GM19438 (cell line): ENCODE data around the gene OSBPL1A.
"Not testable (repeated sequence)": the region's sequence is repeated elsewhere in the genome, so short reads cannot be mapped to it uniquely, and the experiment has no call there.

ENCODE experiments used
- ATAC-seq: cut with Tn5 transposase; IDR thresholded peaks from one replicate; pipeline ENCODE4 v1.9.1; 2021; ENCODE audit warnings: low read depth; ENCODE audit not compliant: unreplicated experiment

The OSBPL1A gene

GRCh38 chr18:24189664-24190346 lies 207.8 kb downstream of the OSBPL1A start:
- ATAC-seq = no peak

- peak; percentile 85 for ATAC-seq
Observed at GRCh38 chr18:24189007-24189528, 208.6 kb downstream of the OSBPL1A start.

GRCh38 chr18:24188120-24188519 lies 209.5 kb downstream of the OSBPL1A start:
- ATAC-seq = no peak

GRCh38 chr18:24187689-24188088 lies 209.9 kb downstream of the OSBPL1A start:
- no peak for ATAC-seq

DNA sequence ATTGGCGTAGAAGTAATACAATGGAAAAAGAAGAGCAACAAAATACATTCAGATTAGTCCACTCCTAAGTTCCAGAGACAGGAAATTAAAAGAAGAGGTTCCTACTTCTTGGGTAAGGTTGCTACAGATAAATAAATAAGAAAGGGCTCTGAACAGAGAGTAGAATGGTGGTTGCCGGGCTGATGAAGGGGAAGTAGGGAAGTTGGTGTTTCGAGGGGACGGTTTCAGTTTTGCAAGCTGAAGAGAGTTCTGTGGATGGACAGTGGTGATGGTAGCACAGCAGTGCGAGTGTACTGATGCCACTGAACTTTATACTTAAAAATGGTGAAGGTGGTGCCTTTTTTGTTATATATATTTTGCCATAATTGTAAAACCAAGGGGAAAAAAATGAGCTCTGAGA lies 210.6 kb downstream of the OSBPL1A start:
- no peak for ATAC-seq

GRCh38 chr18:24185805-24186204 lies 211.8 kb downstream of the OSBPL1A start:
- ATAC-seq = no peak

- ATAC-seq = no peak
Observed at GRCh38 chr18:24181806-24182205, 215.8 kb downstream of the OSBPL1A start.

GRCh38 chr18:24180048-24180447 lies 217.6 kb downstream of the OSBPL1A start:
- ATAC-seq = no peak

- no peak for ATAC-seq
Observed at GRCh38 chr18:24177499-24178133, 220.0 kb downstream of the OSBPL1A start.

DNA sequence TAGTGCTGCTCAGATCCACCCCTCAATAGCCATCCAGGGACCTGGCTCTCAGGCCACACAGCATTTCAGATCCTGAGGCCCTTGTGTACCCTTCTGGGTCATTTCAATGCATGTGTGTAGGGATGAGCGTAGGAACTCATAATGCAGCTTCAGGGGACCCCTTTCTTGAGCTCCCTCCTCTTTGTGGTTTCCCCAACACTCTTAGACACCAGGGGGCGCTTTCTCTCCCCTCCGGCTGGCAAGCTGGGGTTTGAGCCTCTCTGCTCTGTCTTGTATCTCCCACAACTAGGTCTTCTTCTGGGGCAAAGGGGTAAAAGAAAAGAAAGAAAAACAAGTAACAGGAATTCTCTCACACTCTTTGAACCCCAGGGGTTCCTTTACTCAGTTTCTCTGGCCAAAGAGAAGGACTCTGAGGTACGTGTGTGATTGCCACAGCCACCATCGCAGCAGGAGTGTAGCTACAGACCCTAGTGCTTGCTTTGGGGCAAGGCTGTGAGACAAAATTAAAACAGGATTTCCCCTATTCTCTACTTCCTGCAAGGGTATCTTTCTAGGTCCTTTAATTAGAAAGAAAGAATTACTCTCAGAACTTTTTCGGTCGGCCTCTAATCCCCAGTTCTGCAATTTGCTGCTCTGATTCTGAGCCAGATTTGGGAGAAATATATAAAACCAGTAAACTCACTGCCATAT lies 220.8 kb downstream of the OSBPL1A start:
- peak; percentile 85 for ATAC-seq

GRCh38 chr18:24173997-24174396 lies 223.6 kb downstream of the OSBPL1A start:
- no peak for ATAC-seq

DNA sequence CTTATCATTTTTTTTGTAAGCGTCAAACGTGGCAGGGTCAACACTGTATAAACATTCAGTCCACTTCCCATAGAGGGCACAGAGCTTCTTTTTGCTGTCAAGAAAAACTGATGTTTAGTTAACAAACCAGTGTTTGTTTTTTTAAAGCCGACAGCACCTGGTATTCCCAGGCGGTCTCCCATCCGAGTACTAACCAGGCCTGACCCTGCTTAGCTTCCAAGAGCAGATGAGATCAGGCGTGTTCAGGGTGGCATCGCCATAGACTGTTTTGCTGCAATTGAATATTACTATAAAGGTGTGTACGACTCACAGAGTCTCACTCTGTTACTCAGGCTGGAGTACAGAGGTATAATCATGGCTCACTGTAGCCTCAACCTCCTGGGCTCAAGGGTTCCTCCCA lies 227.3 kb downstream of the OSBPL1A start:
- ATAC-seq = no peak

DNA sequence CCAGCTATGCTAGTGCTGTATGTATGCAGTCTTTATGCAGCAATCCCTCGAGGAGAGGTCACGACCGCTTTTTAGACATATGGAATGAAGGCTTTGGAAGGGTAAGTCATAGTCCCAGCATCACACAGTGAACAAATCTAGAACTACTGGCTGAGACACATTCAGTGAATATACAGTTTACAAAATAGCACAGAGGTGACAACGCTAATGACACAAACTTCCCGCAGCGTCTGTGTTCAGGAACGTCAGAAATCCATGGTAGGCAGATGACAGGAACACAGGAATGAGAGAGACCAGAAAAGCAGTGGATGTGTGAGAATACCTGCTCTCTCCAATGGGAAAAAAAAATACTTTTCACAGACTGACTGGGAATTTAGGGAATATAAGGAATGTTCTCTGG lies 229.1 kb downstream of the OSBPL1A start:
- ATAC-seq = no peak

- ATAC-seq = no peak
Observed at GRCh38 chr18:24161304-24161703, 236.3 kb downstream of the OSBPL1A start.

DNA sequence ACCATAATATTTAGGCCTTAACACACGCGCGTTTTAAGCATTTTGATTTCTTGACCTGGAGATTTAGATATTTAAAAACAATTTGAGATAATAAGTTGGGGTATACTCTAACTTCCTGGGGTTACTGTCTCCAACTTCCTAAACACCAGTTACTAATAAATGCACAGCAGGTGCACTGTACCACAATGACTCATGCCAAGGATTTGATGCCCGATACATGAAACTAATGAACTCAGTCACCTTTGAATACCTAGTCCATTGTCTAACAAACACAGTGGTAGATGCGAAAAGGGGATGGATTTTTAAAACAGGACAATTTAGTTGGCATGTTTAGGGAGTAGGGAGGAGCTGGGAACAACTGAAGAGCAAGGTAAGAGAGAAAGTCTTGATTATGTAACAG lies 237.5 kb downstream of the OSBPL1A start:
- ATAC-seq = no peak

DNA sequence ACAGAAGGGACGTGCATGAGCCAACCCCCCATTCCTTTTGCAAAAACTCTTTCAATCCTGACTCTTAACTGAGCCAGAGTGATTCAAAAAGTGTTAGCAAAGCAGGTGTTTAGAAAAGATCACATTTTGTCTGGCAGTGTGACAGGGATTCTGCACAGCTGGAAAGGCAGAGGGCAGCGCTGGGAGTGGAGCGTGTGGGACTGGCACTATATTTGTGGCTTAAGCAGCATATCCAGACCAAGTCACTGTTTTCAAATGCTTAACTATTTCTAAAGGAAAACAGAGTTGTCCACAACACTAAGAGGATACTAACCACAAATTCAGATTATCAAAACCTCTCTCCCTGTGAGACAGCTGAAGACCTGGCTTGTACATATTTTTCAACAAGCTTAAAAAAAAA lies 239.8 kb downstream of the OSBPL1A start:
- ATAC-seq = no peak

GRCh38 chr18:24153397-24153796 lies 244.2 kb downstream of the OSBPL1A start:
- ATAC-seq = no peak

DNA sequence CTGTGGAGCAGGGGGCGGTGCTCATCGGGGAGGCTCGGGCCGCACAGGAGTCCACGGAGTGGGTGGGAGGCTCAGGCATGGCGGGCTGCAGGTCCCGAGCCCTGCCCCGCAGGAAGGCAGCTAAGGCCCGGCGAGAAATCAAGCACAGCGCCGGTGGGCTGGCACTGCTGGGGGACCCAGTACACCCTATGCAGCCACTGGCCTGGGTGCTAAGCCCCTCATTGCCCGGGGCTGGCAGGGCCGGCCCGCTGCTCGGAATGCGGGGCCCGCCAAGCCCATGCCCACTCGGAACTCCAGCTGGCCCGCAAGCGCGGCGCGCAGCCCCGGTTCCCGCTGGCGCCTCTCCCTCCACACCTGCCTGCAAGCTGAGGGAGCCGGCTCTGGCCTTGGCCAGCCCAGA lies 248.0 kb downstream of the OSBPL1A start:
- ATAC-seq = not testable (repeated sequence)

DNA sequence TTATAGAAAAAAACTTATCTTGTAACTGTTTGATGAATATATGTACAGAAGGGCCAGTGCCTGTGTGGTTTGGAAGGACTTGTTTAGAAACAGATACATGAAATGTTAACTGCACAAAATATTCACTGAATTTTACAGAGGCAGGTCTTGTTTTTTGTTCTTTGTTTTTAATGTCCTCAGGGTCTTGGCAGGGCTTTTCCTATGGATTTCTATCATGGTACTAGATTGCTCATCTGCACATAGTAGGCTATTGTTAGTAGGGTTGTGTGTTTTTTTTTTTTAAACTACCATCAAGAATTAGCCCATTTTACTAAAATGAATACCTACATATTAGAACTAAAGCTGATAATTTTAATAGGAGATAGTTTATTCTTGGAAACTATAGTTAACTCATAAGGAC lies 255.2 kb downstream of the OSBPL1A start:
- ATAC-seq = no peak

DNA sequence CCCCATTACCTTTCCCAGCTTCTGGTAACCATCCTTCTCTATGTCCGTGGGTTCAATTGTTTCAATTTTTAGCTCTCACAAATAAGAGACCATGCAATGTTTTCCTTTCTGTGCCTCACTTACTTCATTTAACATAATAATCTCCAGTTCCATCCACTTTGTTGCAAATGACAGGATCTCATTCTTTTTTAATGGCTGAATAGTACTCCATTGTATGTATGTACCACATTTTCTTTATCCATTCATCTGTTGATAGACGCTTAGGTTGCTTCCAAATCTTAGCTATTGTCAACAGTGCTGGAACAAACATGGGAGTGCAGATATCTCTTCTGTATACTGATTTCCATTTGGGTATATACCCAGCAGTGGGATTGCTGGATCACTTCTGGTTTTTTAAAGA lies 256.9 kb downstream of the OSBPL1A start:
- ATAC-seq = no peak

- ATAC-seq = peak; percentile 94
Observed at GRCh38 chr18:24138789-24139616, 258.6 kb downstream of the OSBPL1A start, which contains the start of gene CABYR. Gene CABYR, plus strand, starts transcription at chr18:24139062. Its CDS starts 4,053 bp downstream, at chr18:24143115.
